Activated CD8-positive, alpha-beta T cell treated with anti-CD3 and anti-CD28 coated beads for 36 hours (primary cell): ENCODE results near the gene SLC12A9. TPM values are rescaled to one million over a fixed set of nuclear protein-coding genes. Genes with fewer than 3 reads are reported as not detected.

ENCODE experiments used
- ATAC-seq: fragments of 200-7000 bp; cut with Tn5 transposase; one replicate; pipeline ENCODE4 v1.10.0; 2021; ENCODE audit warnings: mild to moderate bottlenecking, moderate library complexity
- CTCF ChIA-PET: fragments of 350-600 bp; sonication (Branson Sonifier 250); formaldehyde crosslinking; loops from one replicate; lab custom pipeline; 2021; ENCODE audit warnings: antibody characterized with exemption; lab: Charles Lee
- POLR2A ChIA-PET: fragments of 350-600 bp; sonication (Branson Sonifier 250); formaldehyde crosslinking; loops from one replicate; lab custom pipeline; 2021; ENCODE audit warnings: antibody characterized with exemption; lab: Charles Lee
- DNase-seq: peaks from one replicate; pipeline ENCODE4 v3.0.0-alpha.2; 2020
- H3K27ac Mint-ChIP-seq: one replicate; pipeline ENCODE4 v1.8.0; 2021; ENCODE audit warnings: mild to moderate bottlenecking, mixed read lengths
- H3K27me3 Mint-ChIP-seq: one replicate; pipeline ENCODE4 v1.8.0; 2021; ENCODE audit warnings: mixed read lengths
- H3K36me3 Mint-ChIP-seq: one replicate; pipeline ENCODE4 v1.8.0; 2021; ENCODE audit warnings: low read depth, mixed read lengths
- H3K4me1 Mint-ChIP-seq: one replicate; pipeline ENCODE4 v1.8.0; 2021; ENCODE audit warnings: low read depth, mixed read lengths
- H3K4me3 Mint-ChIP-seq: one replicate; pipeline ENCODE4 v1.8.0; 2021; ENCODE audit warnings: mild to moderate bottlenecking, moderate library complexity, mixed read lengths
- H3K9me3 Mint-ChIP-seq: one replicate; pipeline ENCODE4 v1.8.0; 2021; ENCODE audit warnings: mixed read lengths
- CTCF ChIP-seq: fragments of 200-600 bp; IDR thresholded peaks from one replicate; pipeline ENCODE4 v1.8.0; 2022; ENCODE audit warnings: antibody characterized with exemption, mild to moderate bottlenecking
- intact Hi-C: fragments of 100-400 bp; cut with micrococcal nuclease; formaldehyde crosslinking; loops from one replicate; pipeline ENCODE4 v1.10.0; 2022
- total RNA-seq, 2 experiments: library from RNA; stranded (reverse); gene quantifications; one replicate each; pipeline ENCODE4 v1.2.3, GENCODE V29; 2021

The SLC12A9 gene
- total RNA-seq, 2 experiments from 2014 or later, result 10.2 to 11.3 TPM

- ChIA-PET POLR2A (interaction anchor here (0.7 to 1.0 kb wide), 2 partner anchors 10 to 38 kb away, joined by 3 read pairs; no protein-coding TSS in a partner anchor), CTCF (no interaction called here)
- H3K9me3 Mint-ChIP-seq, result no peaks in the 10 kb centered on the region
- H3K27me3 Mint-ChIP-seq, result peaks cover 33% of the 10 kb centered on the region
- no peak overlapping the region for H3K27ac Mint-ChIP-seq
- intact Hi-C loops, result no loop called here
- ATAC-seq (peak; percentile 53), DNase-seq (no peak)
- H3K4me1 Mint-ChIP-seq, result peaks cover 17% of the 10 kb centered on the region
- H3K4me3 Mint-ChIP-seq, result peak overlapping the region; percentile 42
- no peak for TF ChIP-seq CTCF
- H3K36me3 Mint-ChIP-seq, result no peaks in the 10 kb centered on the region
Observed at GRCh38 chr7:100826514-100827329, 25.8 kb upstream of the SLC12A9 start.

- no peak within 1 kb of the TSS for H3K27ac Mint-ChIP-seq
- no peaks in the 10 kb centered on the region for H3K9me3 Mint-ChIP-seq
- peaks cover 17% of the 10 kb centered on the region for H3K4me1 Mint-ChIP-seq
- H3K4me3 Mint-ChIP-seq, result peak within 1 kb of the TSS; percentile 51
- H3K36me3 Mint-ChIP-seq, result no peaks in the 10 kb centered on the region
- DNase-seq (peak; percentile 17), ATAC-seq (peak; percentile 57)
- intact Hi-C loops, result no loop called here
- H3K27me3 Mint-ChIP-seq, result peaks cover 33% of the 10 kb centered on the region
- CTCF ChIA-PET, result interaction anchor here (1.7 kb wide), 1 partner anchor 24 kb away, joined by 7 read pairs; the partner anchor contains the start of gene SLC12A9
- POLR2A ChIA-PET, result interaction anchor here (1.0 kb wide), 1 partner anchor 11 kb away, joined by 3 read pairs; no protein-coding TSS in a partner anchor
- peak; percentile 16 for TF ChIP-seq CTCF
Observed at GRCh38 chr7:100827330-100828226, 24.9 kb upstream of the SLC12A9 start, which contains the start of gene EPHB4. TSS of gene EPHB4 (minus strand) at chr7:100827523. CDS start at chr7:100827030, 493 bp downstream.

- ChIA-PET POLR2A (no interaction called here), CTCF (interaction anchor here (1.0 to 1.7 kb wide), 2 partner anchors 23 to 30 kb away, joined by 4 to 7 read pairs; partner anchors contain the start of gene SLC12A9)
Observed at GRCh38 chr7:100829150-100829716, 23.3 kb upstream of the SLC12A9 start.

GRCh38 chr7:100830396-100830795 lies 22.1 kb upstream of the SLC12A9 start:
- no peaks in the 10 kb centered on the region for H3K9me3 Mint-ChIP-seq
- ATAC-seq (no peak), DNase-seq (no peak)
- H3K4me1 Mint-ChIP-seq, result peaks cover 17% of the 10 kb centered on the region
- H3K4me3 Mint-ChIP-seq, result no peak overlapping the region
- ChIA-PET CTCF (interaction anchor here (1.0 kb wide), 1 partner anchor 31 kb away, joined by 4 read pairs; no protein-coding TSS in a partner anchor), POLR2A (no interaction called here)
- H3K27me3 Mint-ChIP-seq, result peaks cover 25% of the 10 kb centered on the region
- intact Hi-C loops, result no loop called here
- H3K27ac Mint-ChIP-seq, result no peak overlapping the region
- TF ChIP-seq CTCF, result no peak
- H3K36me3 Mint-ChIP-seq, result no peaks in the 10 kb centered on the region

More at GRCh38 chr7:100829150-100829716, 23.3 kb upstream of the SLC12A9 start:
- intact Hi-C loops, result no loop called here
- Mint-ChIP-seq H3K36me3 (no peaks in the 10 kb centered on the region), H3K9me3 (no peaks in the 10 kb centered on the region), H3K27ac (no peak overlapping the region), H3K4me1 (peaks cover 17% of the 10 kb centered on the region), H3K27me3 (peaks cover 33% of the 10 kb centered on the region), H3K4me3 (no peak overlapping the region)
- ATAC-seq (no peak), DNase-seq (no peak)
- TF ChIP-seq CTCF, result no peak
